ENCODE measurements around the gene VAMP5.
"Not testable (repeated sequence)": the region's sequence is repeated elsewhere in the genome, so short reads cannot be mapped to it uniquely, and the experiment has no call there.

Gene VAMP5

GRCh38 chr2:85551698-85552678 is 32.2 kb upstream of the VAMP5 start:
- peak; percentile 85 to 90 for DNase-seq

DNA sequence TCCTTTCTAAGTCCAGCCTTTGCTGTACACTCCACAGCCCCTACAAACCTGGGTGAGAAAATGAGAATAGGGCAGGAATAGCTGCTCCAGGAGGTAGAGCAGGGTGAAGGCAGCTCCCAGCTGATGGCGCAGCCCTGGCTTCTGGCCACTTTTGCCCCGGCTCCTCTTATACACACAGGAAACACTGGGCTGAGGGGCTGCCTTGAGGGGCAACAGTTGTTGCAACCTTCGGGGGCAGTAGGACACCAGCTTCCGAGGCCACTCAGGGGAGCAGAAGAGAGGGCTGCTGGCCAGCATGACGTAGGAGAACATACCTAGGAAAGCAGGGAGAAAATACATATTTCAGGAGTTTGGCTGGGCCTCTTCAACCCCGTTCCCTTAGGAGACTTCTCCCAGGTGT is 31.0 kb upstream of the VAMP5 start:
- no peak for DNase-seq

DNA sequence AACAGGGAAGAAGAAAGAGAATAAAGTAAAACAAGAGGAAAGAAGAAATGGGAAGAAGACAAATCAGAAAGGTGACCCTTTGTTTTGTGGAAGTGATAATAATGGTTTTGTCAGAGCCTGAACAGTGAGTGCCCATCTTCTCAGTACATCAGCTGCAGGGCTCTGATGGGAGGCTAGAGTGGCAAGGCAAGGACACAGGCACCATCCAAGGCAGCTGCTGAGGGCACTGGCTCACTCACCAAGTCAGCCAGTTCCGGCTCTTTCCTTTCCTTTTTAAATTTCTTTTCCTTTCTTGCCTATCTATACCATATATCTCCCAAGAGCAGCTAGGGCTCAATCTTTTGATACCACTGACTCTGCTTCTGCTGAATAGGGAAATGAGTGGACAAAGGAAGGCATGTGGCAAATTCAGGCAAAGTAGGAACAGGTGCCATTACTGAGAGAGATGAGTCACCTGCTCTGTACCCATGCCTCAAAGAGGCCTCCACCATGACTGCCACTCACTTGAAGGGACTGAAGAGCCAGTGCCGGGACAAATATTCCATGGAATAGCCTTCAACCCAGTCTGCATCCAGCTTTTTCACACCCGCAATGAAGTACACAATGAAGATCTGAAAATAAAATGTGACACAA is 29.1 kb upstream of the VAMP5 start:
- DNase-seq = no peak

DNA sequence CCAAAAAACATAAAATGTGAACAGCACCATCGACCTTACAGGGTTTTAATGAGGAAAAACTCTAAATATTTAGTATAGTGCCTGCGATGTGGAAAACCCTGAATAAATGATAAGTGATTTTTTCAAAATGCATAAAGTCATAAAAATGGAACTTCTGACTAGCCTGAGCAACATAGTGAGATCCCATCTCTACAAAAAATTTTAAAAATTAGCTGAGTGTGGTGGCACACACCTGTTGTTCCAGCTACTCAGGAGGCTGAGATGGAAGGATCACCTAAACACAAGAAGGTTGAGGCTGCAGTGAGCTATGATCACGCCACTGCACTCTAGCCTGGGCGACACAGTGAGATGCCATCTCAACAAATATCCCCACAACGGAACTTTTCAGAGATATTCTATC is 27.1 kb upstream of the VAMP5 start:
- no peak for DNase-seq

DNA sequence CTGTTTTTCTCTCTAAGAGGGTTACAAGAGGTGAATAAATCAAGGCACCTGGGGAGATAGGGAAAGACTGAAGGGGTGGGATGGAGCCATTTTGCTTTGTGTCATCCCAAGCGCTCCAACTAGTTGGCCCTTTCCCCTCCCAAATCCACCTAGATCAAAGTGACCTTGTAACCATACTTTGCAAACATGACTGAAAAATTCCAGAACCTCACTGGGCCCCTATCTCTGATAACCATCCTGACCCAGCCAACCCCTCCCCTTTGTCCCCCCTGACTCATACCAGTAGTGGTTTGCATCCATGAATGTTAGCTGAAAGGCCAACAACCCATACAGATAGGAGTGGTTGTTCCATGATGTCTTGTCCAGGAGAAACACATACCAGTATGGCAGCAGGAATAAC is 26.1 kb upstream of the VAMP5 start:
- DNase-seq = no peak

DNA sequence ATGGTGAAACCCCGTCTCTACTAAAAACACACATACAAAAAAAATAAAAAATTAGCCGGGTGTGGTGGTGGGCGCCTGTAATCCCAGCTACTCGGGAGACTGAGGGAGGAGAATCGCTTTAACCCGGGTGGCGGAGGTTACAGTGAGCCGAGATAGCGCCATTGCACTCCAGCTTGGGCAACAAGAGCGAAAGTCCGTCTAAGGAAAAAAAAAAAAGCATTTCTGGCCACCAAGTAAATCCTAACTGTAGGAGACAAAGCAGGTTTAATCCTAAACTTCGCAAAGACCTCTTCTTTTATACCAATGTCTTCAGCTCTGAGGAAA is 23.9 kb upstream of the VAMP5 start:
- DNase-seq = not testable (repeated sequence)

DNA sequence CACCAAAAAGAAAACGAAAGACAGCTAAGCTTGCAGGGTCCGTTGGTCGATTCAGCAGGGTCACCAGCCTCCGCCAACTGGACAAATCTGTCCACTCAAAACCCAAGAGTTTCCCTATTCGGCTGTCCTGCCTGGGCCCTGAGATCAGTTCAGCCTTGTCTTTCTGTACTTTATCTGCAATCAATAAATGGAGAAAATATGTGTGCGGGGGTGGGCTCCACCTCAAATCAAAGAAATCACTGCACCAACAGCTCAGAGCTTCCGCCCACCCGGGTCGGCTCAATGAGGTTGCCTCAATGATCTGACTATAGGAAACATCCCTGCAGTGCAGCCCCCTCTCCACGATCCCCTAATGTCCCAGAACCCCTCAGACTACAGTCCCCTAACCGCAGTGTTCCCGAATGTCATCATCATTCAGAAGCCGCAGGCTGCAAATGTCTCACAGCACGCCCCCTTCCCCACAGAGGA is 23.4 kb upstream of the VAMP5 start:
- no peak for DNase-seq

- peak; percentile 94 to 97 for DNase-seq
Observed at GRCh38 chr2:85561280-85562212, 22.7 kb upstream of the VAMP5 start, which contains the start of gene GGCX. TSS of gene GGCX (minus strand) at chr2:85561493. CDS start at chr2:85561428, 65 bp downstream.

DNA sequence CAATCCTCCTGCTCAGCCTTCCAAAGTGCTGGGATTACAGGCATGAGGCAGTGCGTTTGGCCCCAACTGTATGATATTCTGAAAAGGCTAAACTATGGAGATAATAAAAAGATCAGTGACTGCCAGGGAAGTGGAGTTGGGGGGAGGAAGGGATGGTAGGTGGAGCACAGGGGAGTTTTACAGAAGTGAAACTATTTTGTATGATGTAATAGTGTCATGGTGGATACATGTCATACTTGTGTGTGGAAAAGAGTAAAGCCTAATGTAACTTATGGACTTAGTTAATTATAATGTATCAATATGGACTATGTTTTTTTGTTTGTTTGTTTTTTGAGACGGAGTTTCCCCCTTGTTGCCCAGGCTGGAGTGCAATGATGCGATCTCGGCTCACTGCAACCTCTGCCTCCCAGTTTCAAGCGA is 20.1 kb upstream of the VAMP5 start:
- no peak for DNase-seq

GRCh38 chr2:85566265-85566664 is 18.0 kb upstream of the VAMP5 start:
- DNase-seq = no peak

GRCh38 chr2:85575739-85576138 is 8.5 kb upstream of the VAMP5 start:
- DNase-seq = no peak

- no peak for DNase-seq
Observed at GRCh38 chr2:85577063-85577385, 7.2 kb upstream of the VAMP5 start.

DNA sequence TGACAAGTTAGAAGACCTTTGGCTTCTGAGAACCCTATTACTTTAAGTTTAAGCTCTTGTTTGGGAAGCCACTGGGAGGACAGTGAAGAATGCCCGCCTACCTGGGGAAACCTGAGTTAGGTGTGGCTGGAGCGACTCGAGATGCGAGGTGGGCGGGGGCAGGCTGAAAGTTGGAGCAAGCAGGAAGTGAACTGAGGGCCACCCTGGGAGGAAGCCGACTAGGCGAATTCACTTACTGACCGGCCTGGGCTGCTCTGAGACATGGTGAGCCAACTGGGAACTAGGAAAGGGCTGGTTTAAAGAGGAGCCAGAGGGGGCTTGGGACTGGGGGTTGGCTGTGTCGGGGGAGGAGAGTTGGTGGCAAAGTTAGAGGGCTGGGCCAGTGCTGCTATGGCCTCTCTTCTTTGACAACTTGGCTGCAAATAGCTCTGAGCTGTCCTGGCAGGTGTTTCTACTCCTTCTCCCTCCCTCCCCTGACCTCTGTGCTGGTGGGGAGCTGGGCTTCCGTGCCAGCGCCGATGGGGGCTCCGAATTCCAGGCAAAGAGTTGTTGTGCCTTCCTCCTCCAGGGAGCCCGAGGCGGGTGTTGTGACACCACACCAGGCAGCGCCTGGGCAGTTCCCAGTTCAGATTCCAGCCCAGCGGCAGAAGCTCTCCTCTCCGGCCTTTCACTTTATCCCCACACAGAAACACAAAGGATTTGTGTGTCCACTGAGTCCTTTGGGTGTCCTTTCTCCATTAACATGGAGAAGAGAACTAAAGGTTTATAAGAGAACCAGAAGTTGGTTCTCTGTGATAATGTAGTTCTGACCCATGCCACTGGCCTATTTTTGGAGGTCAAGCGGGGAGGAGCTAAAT is 6.6 kb upstream of the VAMP5 start, which contains the start of gene VAMP8:
Gene VAMP8, plus strand, starts transcription at position 201 of the 857 bp plus-strand sequence. Its CDS starts 61 bp downstream, at position 262.
- DNase-seq = peak; percentile 71 to 76

- DNase-seq = peak; percentile 32 to 38
Observed at GRCh38 chr2:85578243-85579180, 5.7 kb upstream of the VAMP5 start.

DNA sequence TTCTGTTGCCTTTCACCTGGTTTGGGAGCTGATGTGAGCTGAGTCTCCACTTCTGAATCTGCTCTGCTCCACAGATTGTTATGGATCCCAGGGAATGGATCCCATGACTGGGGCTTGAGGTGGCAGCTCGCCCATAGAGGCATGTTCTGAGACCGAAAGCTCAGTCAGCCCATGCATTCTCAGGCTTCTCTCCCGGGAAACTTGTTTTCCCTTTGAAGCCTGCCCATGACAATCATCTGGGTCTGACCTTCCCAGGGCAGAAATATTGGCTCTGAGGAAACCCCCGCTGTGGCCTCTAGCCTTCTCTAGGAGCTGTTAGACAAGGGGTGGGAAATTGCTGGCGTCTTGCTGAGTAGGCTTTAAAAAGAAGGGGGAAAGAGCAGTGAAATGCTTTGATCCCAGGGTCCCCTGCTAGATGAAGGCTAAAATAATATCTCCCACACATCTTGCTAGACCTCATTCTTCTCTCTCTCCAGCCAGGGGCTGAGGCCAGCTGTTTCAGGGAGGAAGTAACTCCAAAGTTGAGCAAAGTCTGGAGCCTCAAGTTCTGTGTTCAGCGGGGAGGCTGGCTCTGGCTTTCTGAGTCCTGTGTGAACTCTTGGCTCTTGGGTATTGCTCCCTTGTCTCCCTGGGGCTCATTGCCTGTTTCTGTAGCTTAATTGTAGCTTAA is 4.8 kb upstream of the VAMP5 start:
- no peak for DNase-seq

- DNase-seq = no peak
Observed at GRCh38 chr2:85580206-85580605, 4.0 kb upstream of the VAMP5 start.

DNA sequence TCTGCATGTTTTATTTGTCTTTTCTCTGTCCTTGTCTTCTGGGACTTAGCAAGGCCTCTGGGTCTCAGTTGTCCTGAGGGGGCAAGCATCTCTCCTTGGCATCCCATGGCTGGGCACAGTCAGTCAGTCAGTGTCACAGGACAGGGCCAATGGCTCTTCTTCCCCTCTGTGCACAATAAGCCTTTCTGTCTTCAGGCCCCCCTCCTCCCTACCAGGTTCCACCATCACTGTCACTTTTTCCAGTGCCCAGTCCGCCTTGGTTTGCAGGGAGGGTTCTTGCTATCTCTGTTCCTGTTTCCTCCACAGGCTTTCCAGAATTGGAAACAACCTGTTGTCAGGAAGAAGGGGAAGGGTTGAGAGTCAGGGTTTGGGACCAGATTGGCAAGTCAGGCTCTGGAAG is 1.7 kb upstream of the VAMP5 start:
- no peak for DNase-seq

- DNase-seq = peak; percentile 34 to 45
Observed at GRCh38 chr2:85583667-85584353, 421 bp upstream of the VAMP5 start.

Data from stimulated activated CD4-positive, alpha-beta T cell treated with anti-CD3 and anti-CD28 coated beads, Interleukin-2, amount 100 ng/mL, for 24 hours (primary cell).